Ovary (tissue), 9 donors: ENCODE measurements around the gene LCN1. TPM values are rescaled to one million over a fixed set of nuclear protein-coding genes. Genes with fewer than 3 reads are reported as not detected.
A peak's percentile ranks its signal among the peaks of the same experiment; 100 is the strongest.

Experiments
- DNase-seq, 5 donors: peaks; one replicate each; pipeline ENCODE4 v3.0.0-alpha.2; 2019 to 2020
- H3K27ac ChIP-seq, 2 donors: fragments of 200-600 bp; one replicate each; pipeline versions ENCODE4 v1.5.1 to v1.8.0; 2019 to 2022
- H3K27me3 ChIP-seq: fragments of 200-600 bp; one replicate; pipeline ENCODE4 v1.8.0; 2022
- H3K36me3 ChIP-seq: fragments of 200-600 bp; sonication (generic); one replicate; pipeline ENCODE4 v1.5.1; 2019
- H3K4me1 ChIP-seq: one replicate; pipeline ENCODE4 v1.8.1; 2013; ENCODE audit warnings: mild to moderate bottlenecking, moderate library complexity; ENCODE audit not compliant: insufficient read depth
- H3K4me3 ChIP-seq: fragments of 200-600 bp; sonication (generic); one replicate; pipeline ENCODE4 v1.5.1; 2017
- H3K9me3 ChIP-seq, 2 donors: fragments of 200-600 bp in 1 of 2; sonication (generic) in 1 of 2; one replicate each; pipeline versions ENCODE4 v1.5.1 to v1.8.1; 2013 to 2019; ENCODE audit warnings: mild to moderate bottlenecking in 1 of 2, moderate library complexity in 1 of 2
- EP300 ChIP-seq: sonication (generic); formaldehyde crosslinking; IDR thresholded peaks from one replicate; pipeline ENCODE4 v1.6.1; 2017; ENCODE audit warnings: antibody characterized with exemption
- POLR2A ChIP-seq: fragments of 450-650 bp; IDR thresholded peaks from one replicate; pipeline ENCODE4 v1.6.1; 2017; ENCODE audit warnings: antibody characterized with exemption, mild to moderate bottlenecking, moderate library complexity
- WGBS, 3 donors: extraction: QIAGEN DNeasy Blood & Tissue Kit in 1 of 3; methylation state at CpG; one replicate each; pipeline versions ENCODE4 v1.1.5 to v1.1.7; 2013 to 2017; 5-methylcytosine and 5-hydroxymethylcytosine counted together
- intact Hi-C, 4 donors: fragments of 100-400 bp; cut with DNase I; formaldehyde crosslinking; loops; one replicate each; pipeline versions ENCODE4 v1.11.0 to v1.15.1; 2022 to 2023
- polyA plus RNA-seq, 2 donors: library from polyadenylated mRNA; stranded (reverse); fragments of 200-250 nt in 1 of 2; fragments of 350-450 nt in 1 of 2; fragmentation: Illumina TruSeq in 1 of 2; extraction: RNeasy Lipid Tissue Mini Kit (QIAGEN cat#74804) in 1 of 2; gene quantifications; one replicate each; pipeline ENCODE4 v1.2.3, GENCODE V29; 2013 to 2014
- total RNA-seq, 7 donors: library from RNA; depleted of rRNA in 2 of 7; stranded (reverse); fragments of >200 nt in 2 of 7; fragmentation: NEBNext Ultra II Directional in 3 of 7; extraction: Animal tissue kit (Norgen Biotek cat#: 25700) in 3 of 7; gene quantifications; one replicate each; pipeline versions ENCODE4 v1.1.0 to v1.2.4, GENCODE V29; 2016 to 2023
- TF ChIP-seq, protein P1 (sequence below), 3 donors: fragments of 450-650 bp in 2 of 3; fragments of 200-600 bp in 1 of 3; IDR thresholded peaks; one replicate each; pipeline versions ENCODE4 v1.5.1 to v1.8.0; 2016 to 2022; ENCODE audit warnings: antibody characterized with exemption in 3 of 3, mild to moderate bottlenecking in 1 of 3
- donor health status: DM: no; HTN: no; CAD: no; lungs with moderate emphysema.
- donor health status: DM: no; HTN: no; CAD: no.
- donor health status: Bipolar disorder and iron deficiency.
- donor health status: DM: yes; HTN: yes; CAD: no.
- donor health status: DM: no; HTN: no; CAD: no.
- donor health status: DM: yes; HTN: yes; CAD: no.

The LCN1 gene
- total and polyA plus RNA-seq, 9 donors = 2.3 to 5.3 TPM; not detected in 7

DNA sequence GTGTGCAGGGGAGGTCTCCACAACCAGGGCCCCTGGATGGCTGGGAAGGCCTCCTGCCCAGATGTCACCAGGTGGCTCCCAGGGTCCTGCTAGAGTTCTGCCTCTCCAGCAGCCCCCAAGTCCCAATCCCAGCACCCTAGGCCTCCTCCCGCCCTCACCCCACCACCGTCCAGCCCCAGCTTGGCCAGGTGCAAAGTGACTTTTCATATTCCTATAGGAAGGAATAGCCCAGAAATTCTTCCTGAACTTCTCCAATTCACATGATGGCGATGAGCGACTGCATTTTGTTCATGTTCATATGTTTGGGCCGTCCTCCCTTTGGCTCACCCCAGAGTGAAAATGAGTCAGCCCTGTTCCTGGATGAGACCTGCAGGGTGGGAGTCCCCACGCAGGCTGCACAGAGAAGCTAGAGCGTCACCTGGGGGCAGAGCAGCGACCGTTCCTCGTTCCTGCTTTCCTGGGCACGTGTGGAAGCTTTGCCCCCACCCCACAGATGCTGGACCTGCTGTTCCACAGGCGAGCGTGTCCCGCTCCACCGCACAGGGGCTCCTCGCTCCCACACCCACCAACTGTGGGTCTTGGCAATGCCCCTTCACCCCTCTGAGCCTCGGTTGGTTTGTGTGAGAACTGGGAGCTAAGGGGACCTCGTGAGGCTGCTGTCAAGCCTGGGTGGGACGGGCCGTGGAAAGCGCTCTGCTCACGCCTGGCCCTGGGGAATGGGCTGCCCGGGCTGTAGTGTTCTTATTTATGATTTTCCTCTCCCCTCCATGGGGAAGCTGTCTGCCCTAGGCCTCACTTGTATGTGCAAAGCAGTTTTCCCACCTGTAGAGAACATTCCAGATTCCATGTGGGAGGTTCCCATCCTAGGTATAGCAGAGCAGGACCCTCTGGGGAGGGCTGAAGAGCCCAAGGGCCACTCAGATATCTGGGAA, 13.9 kb upstream of the LCN1 start:
- Histone ChIP-seq H3K27me3 (no peaks in the 10 kb centered on the region), H3K36me3 (peaks cover 3% of the 10 kb centered on the region), H3K4me3 (no peak overlapping the region), H3K27ac (no peak overlapping the region), H3K4me1 (no peaks in the 10 kb centered on the region), H3K9me3 (no peaks in the 10 kb centered on the region)
- peak in 3 of 5 donors; percentile 6 to 22 (median 6) for DNase-seq
- TF ChIP-seq POLR2A = no peak
- TF ChIP-seq, protein P1, sequence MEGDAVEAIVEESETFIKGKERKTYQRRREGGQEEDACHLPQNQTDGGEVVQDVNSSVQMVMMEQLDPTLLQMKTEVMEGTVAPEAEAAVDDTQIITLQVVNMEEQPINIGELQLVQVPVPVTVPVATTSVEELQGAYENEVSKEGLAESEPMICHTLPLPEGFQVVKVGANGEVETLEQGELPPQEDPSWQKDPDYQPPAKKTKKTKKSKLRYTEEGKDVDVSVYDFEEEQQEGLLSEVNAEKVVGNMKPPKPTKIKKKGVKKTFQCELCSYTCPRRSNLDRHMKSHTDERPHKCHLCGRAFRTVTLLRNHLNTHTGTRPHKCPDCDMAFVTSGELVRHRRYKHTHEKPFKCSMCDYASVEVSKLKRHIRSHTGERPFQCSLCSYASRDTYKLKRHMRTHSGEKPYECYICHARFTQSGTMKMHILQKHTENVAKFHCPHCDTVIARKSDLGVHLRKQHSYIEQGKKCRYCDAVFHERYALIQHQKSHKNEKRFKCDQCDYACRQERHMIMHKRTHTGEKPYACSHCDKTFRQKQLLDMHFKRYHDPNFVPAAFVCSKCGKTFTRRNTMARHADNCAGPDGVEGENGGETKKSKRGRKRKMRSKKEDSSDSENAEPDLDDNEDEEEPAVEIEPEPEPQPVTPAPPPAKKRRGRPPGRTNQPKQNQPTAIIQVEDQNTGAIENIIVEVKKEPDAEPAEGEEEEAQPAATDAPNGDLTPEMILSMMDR (IDR thresholded peaks at IDR 0.05) = no peak
- TF ChIP-seq EP300 = no peak
- 82 to 84% (median 83%) methylated on average over 23 of the region's 23 CpGs for WGBS, 3 donors
- intact Hi-C loops = no loop called here

DNA sequence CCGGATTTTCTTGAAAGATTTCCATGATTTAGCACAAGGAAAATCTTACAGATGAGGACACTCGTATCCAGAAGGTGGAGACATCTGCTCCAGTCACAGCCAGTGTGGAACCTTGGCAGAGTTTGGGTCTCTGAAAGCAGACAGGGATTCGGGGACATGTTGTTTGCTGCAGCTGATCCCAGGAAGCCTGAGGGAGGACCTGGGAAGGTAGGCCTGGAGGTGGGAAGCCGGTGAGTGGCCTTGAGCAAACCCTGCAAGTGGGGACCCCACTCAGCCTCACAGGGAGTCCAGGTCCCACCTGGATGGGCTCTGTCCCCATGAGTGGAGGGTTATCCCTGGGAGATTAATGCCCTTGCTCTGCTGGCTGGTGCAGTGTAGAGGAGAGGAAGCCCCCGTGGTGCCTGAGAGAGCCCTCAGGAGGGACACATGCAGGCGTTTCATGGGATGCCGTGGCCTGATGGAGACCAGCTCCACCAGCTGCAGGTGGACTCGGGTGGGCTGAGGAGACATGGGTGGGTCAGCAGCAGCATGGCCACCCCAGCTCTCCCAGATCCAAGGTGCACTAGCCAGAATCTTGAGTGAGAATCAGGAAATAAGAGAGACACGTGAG, 12.9 kb upstream of the LCN1 start:
- Histone ChIP-seq H3K27ac (no peak overlapping the region), H3K4me1 (no peaks in the 10 kb centered on the region), H3K9me3 (no peaks in the 10 kb centered on the region), H3K36me3 (peaks cover 3% of the 10 kb centered on the region), H3K27me3 (no peaks in the 10 kb centered on the region), H3K4me3 (no peak overlapping the region)
- 90 to 91% (median 90%) methylated on average over 9 of the region's 9 CpGs for WGBS, 3 donors
- DNase-seq = peak in 3 of 5 donors; percentile 3 to 8 (median 8)
- intact Hi-C loops = no loop called here
- no peak for TF ChIP-seq POLR2A
- TF ChIP-seq, protein P1 (IDR thresholded peaks at IDR 0.05) = no peak
- TF ChIP-seq EP300 = no peak

DNA sequence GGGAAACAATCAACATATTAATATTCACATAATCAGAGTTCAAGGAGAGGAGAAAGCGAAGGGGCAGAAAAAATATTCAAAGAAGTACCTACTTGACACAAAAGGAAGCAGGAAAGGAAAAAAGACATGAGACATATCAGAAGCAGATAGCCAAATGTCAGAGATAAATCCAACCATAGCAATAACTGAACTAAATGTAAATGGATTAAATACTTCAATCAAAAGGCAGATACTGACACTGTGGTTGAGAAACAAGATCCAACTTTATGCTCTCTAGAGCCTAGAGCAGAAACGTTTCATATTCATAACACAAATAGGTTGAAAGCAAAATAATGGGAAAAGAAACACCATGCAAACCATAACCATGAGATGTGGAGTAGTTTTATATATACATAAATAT, 11.8 kb upstream of the LCN1 start:
- no peak for DNase-seq

DNA sequence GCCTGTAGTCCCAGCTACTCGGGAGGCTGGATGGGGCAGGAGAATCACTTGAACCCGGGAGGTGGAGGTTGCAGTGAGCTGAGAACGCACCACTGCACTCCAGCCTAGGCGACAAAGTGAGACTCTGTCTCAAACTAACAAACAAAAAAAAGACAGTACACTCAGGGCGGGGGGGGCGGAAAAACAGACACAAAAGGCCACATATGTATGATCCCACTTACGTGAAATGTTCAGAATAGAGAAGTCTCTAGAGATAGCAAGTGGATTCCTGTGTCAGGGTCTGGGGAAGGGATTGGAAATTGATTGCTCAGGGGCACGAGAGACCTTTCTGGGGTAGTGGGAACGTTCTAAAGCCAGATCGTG, 9.0 kb upstream of the LCN1 start:
- H3K4me3 ChIP-seq = no peak overlapping the region
- no peak overlapping the region for H3K27ac ChIP-seq
- intact Hi-C loops = no loop called here
- TF ChIP-seq, protein P1 (IDR thresholded peaks at IDR 0.05) = no peak
- TF ChIP-seq POLR2A = no peak
- TF ChIP-seq EP300 = no peak
- WGBS, 3 donors = 73 to 79% (median 76%) methylated on average over 10 of the region's 10 CpGs
- DNase-seq = no peak
- no peaks in the 10 kb centered on the region for H3K9me3 ChIP-seq
- H3K27me3 ChIP-seq = no peaks in the 10 kb centered on the region
- H3K36me3 ChIP-seq = no peaks in the 10 kb centered on the region
- no peaks in the 10 kb centered on the region for H3K4me1 ChIP-seq

More for the DNA sequence above, 11.8 kb upstream of the LCN1 start:
- intact Hi-C loops = no loop called here
- no peak overlapping the region for H3K4me3 ChIP-seq
- TF ChIP-seq POLR2A (no peak), EP300 (no peak)
- TF ChIP-seq, protein P1 (IDR thresholded peaks at IDR 0.05) = no peak
- H3K27me3 ChIP-seq = no peaks in the 10 kb centered on the region
- no peaks in the 10 kb centered on the region for H3K9me3 ChIP-seq
- WGBS, 3 donors = 79 to 84% (median 79%) methylated on average over 2 of the region's 2 CpGs
- no peaks in the 10 kb centered on the region for H3K4me1 ChIP-seq
- no peak overlapping the region for H3K27ac ChIP-seq
- no peaks in the 10 kb centered on the region for H3K36me3 ChIP-seq
